Measurements from ENCODE around the gene OPN4. TPM values are rescaled to one million over a fixed set of nuclear protein-coding genes. Genes with fewer than 3 reads are reported as not detected.
A peak's percentile ranks its signal among the peaks of the same experiment; 100 is the strongest.

The OPN4 gene
- polyA plus RNA-seq, 1 of the 3 experiments (the other 2 are of a cell fraction): 0.03 TPM

DNA sequence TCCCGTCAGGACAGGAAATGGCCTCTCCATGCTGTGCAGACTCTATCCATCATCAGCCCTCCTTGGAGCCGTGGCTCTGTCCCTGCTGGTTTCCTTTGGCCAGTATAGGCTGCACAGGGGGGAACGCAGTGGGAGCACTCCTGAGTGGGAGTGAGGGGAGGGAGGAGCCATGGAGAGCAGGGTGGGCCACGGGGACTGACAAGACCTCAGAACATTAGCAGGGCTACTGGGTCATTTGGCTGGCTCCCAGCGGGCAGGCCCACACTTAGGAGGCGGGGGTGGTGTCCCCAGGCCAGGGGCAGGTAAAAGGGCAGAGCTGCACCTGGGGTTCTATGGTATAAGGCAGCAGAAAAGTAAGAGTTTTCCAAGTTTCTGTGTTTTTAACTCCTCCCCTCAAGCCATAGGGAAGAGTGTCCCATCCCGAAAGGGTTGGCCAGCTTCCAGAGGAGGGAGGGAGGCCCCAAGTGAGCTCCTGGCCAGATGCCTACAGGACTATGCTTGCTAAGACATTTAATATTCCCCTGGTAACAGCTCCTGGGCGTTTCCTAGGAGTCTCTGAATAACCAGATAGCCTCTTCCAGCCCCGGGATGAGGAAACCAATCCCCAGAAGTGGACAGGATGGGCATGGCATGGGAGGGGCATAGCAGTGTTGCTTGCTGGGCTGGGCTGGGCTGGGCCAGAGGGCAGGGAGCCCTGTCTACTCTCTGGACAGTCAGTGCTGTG lies 5.5 kb upstream of the OPN4 start:
- peaks cover 11% of the 10 kb centered on the region for H3F3A ChIP-seq (replicated peaks; ENCODE audit: insufficient read depth)
- TF ChIP-seq NFIC (IDR thresholded peaks at IDR 0.05; ENCODE audit: borderline replicate concordance): peak; percentile 73; the same call in 1 of the 2 replicates
- TF ChIP-seq, protein P1, sequence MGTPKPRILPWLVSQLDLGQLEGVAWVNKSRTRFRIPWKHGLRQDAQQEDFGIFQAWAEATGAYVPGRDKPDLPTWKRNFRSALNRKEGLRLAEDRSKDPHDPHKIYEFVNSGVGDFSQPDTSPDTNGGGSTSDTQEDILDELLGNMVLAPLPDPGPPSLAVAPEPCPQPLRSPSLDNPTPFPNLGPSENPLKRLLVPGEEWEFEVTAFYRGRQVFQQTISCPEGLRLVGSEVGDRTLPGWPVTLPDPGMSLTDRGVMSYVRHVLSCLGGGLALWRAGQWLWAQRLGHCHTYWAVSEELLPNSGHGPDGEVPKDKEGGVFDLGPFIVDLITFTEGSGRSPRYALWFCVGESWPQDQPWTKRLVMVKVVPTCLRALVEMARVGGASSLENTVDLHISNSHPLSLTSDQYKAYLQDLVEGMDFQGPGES (IDR thresholded peaks at IDR 0.05; ENCODE audit: low read depth, low read length): no peak
- TF ChIP-seq, protein P2, sequence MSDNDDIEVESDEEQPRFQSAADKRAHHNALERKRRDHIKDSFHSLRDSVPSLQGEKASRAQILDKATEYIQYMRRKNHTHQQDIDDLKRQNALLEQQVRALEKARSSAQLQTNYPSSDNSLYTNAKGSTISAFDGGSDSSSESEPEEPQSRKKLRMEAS (IDR thresholded peaks at IDR 0.05; ENCODE audit: low read depth): peak; percentile 34; the same call in 1 of the 2 replicates
- TF ChIP-seq YY1 (IDR thresholded peaks at IDR 0.05; ENCODE audit: low read depth): no peak
- 58% methylated on average over 7 of the region's 9 CpGs for WGBS (ENCODE audit: low lambda C conversion rate)
- no peak overlapping the region; the same call in 1 of the 2 replicates for H2AFZ ChIP-seq (ENCODE audit: low read depth)
- no peaks in the 10 kb centered on the region for H4K20me1 ChIP-seq (ENCODE audit: insufficient read depth)
- CTCF ChIA-PET: interaction anchor here (0.6 to 1.5 kb wide), 6 partner anchors 9 to 46 kb away, joined by 3 to 4 read pairs (median 3); no protein-coding TSS in a partner anchor
- H3K27me3 ChIP-seq (ENCODE audit: insufficient read depth): no peaks in the 10 kb centered on the region
- peak overlapping the region in 1 of 2 experiments; percentile 63; a peak in 2 of 4 replicates for H3K27ac ChIP-seq (ENCODE audit: low read depth in 2 of 2, low read length in 1 of 2)
- H3K79me2 ChIP-seq (ENCODE audit: insufficient read depth): no peaks in the 10 kb centered on the region
- H3K36me3 ChIP-seq (replicated peaks in 1 of 2; ENCODE audit: control insufficient read depth in 1 of 2, insufficient read depth in 2 of 2, low read length in 1 of 2): no peaks in the 10 kb centered on the region
- DNase-seq: peak; percentile 57
- peaks cover 11 to 32% of the 10 kb centered on the region in 2 experiments for H3K4me1 ChIP-seq (ENCODE audit: control insufficient read depth in 1 of 2, insufficient read depth in 2 of 2, low read depth in 1 of 2, low read length in 1 of 2)
- no peaks in the 10 kb centered on the region for H3K9me3 ChIP-seq
- H3K9ac ChIP-seq: no peak overlapping the region
- POLR2A ChIA-PET: no interaction called here
- H3K4me2 ChIP-seq: peak overlapping the region; percentile 51; the same call in 1 of the 2 replicates
- H3K4me3 ChIP-seq (ENCODE audit: low read depth in 2 of 2, low read length in 1 of 2): no peak overlapping the region
- H3K9me2 ChIP-seq: no peaks in the 10 kb centered on the region

DNA sequence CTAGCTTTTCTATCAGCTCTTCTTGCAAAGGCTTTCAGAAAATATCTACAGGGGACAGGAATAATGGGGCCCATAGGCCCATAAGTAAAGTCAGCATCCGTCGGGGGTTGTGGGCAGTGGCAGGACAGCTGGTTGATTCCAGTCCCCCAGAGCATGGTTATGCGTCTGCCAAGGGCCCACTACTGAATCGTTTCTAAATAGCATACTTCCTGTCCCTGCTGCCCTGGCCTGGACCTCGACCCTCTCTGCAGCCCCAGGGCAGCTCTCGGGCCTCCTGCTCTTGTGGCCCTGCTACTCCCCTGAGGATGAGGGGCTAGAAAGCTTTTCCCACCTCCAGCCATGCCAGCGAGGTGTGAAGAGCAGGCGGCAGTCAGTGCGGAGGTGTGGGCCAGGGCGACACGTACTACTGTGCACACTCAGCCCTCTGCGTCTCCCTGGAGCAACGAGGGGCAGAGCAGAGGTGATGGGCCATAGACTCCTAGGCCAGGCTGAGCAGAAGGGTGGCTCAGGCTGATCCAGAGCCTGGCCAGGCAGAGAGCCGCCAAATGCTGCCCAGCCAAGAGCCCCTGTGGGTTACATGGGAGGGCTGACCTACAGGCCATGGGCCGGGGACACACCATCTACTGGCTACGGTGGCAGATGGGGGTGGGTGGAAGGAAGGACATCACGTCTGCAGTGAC lies 4.7 kb upstream of the OPN4 start:
- Histone ChIP-seq H3K9ac (no peak overlapping the region), H3K4me1 (ENCODE audit: control insufficient read depth in 1 of 2, insufficient read depth in 2 of 2, low read depth in 1 of 2, low read length in 1 of 2) (peaks cover 11 to 25% of the 10 kb centered on the region in 2 experiments), H3K79me2 (ENCODE audit: insufficient read depth) (no peaks in the 10 kb centered on the region), H3K4me2 (peak overlapping the region; percentile 51), H3K4me3 (ENCODE audit: low read depth in 2 of 2, low read length in 1 of 2) (no peak overlapping the region), H2AFZ (ENCODE audit: low read depth) (no peak overlapping the region; the same call in 1 of the 2 replicates), H3K36me3 (replicated peaks in 1 of 2; ENCODE audit: control insufficient read depth in 1 of 2, insufficient read depth in 2 of 2, low read length in 1 of 2) (no peaks in the 10 kb centered on the region), H3K27me3 (ENCODE audit: insufficient read depth) (no peaks in the 10 kb centered on the region), H3K9me2 (no peaks in the 10 kb centered on the region), H3K27ac (ENCODE audit: low read depth in 2 of 2, low read length in 1 of 2) (peak overlapping the region in 1 of 2 experiments; percentile 24; a peak in 2 of 4 replicates), H3F3A (replicated peaks; ENCODE audit: insufficient read depth) (peaks cover 11% of the 10 kb centered on the region), H3K9me3 (no peaks in the 10 kb centered on the region), H4K20me1 (ENCODE audit: insufficient read depth) (no peaks in the 10 kb centered on the region)
- CTCF ChIA-PET: interaction anchor here (0.6 to 1.9 kb wide), 7 partner anchors 7 to 47 kb away, joined by 3 to 6 read pairs (median 3); no protein-coding TSS in a partner anchor
- TF ChIP-seq, protein P3, sequence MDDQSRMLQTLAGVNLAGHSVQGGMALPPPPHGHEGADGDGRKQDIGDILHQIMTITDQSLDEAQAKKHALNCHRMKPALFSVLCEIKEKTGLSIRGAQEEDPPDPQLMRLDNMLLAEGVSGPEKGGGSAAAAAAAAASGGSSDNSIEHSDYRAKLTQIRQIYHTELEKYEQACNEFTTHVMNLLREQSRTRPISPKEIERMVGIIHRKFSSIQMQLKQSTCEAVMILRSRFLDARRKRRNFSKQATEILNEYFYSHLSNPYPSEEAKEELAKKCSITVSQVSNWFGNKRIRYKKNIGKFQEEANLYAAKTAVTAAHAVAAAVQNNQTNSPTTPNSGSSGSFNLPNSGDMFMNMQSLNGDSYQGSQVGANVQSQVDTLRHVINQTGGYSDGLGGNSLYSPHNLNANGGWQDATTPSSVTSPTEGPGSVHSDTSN (IDR thresholded peaks at IDR 0.05): no peak
- POLR2A ChIA-PET: no interaction called here
- DNase-seq: peak; percentile 44
- 94% methylated on average over 13 of the region's 17 CpGs for WGBS (ENCODE audit: low lambda C conversion rate)
